Effector memory CD4-positive, alpha-beta T cell (primary cell): ENCODE data around the gene CARNS1.
"Not testable (repeated sequence)": the region's sequence is repeated elsewhere in the genome, so short reads cannot be mapped to it uniquely, and the experiment has no call there.

Source experiments
- DNase-seq, 3 donors: peaks; one replicate each; pipeline ENCODE4 v3.0.0-alpha.2; 2020
- H3K27ac ChIP-seq: 2 replicates; pipeline ENCODE4 v1.7.0; 2013; ENCODE audit warnings: mild to moderate bottlenecking, low read length, moderate library complexity; ENCODE audit not compliant: insufficient read depth, poor library complexity, severe bottlenecking
- H3K27me3 ChIP-seq: replicated peaks from 2 replicates; pipeline ENCODE4 v1.7.0; 2013; ENCODE audit warnings: mild to moderate bottlenecking, low read length; ENCODE audit not compliant: insufficient read depth, control insufficient read depth, poor library complexity, severe bottlenecking
- H3K36me3 ChIP-seq: 2 replicates; pipeline ENCODE4 v1.7.0; 2013; ENCODE audit warnings: mild to moderate bottlenecking, low read length, moderate library complexity; ENCODE audit not compliant: control insufficient read depth, insufficient read depth
- H3K4me1 ChIP-seq: 2 replicates; pipeline ENCODE4 v1.7.0; 2013; ENCODE audit warnings: low read length, mild to moderate bottlenecking; ENCODE audit not compliant: control insufficient read depth, insufficient read depth, poor library complexity, severe bottlenecking
- H3K4me3 ChIP-seq: 2 replicates; pipeline ENCODE4 v1.7.0; 2013; ENCODE audit warnings: low read length, low read depth, mild to moderate bottlenecking; ENCODE audit not compliant: insufficient read depth, poor library complexity, severe bottlenecking
- H3K9me3 ChIP-seq: 2 replicates; pipeline ENCODE4 v1.7.0; 2013; ENCODE audit warnings: mild to moderate bottlenecking, low read length, moderate library complexity; ENCODE audit not compliant: control insufficient read depth

Gene CARNS1

GRCh38 chr11:67397986-67398660 lies 17.4 kb upstream of the CARNS1 start:
- no peaks in the 10 kb centered on the region for H3K27me3 ChIP-seq
- H3K27ac ChIP-seq, result peak overlapping the region; percentile 69
- no peaks in the 10 kb centered on the region for H3K9me3 ChIP-seq
- H3K4me1 ChIP-seq, result peaks cover 58% of the 10 kb centered on the region
- H3K36me3 ChIP-seq, result peaks cover 37% of the 10 kb centered on the region
- no peak for DNase-seq
- no peak overlapping the region for H3K4me3 ChIP-seq

- Histone ChIP-seq H3K27me3 (no peaks in the 10 kb centered on the region), H3K27ac (no peak overlapping the region), H3K4me1 (peaks cover 63% of the 10 kb centered on the region), H3K36me3 (peaks cover 31% of the 10 kb centered on the region), H3K4me3 (no peak overlapping the region), H3K9me3 (no peaks in the 10 kb centered on the region)
- DNase-seq, result no peak
Observed at GRCh38 chr11:67398661-67399563, 16.6 kb upstream of the CARNS1 start.

- DNase-seq, result no peak
- Histone ChIP-seq H3K4me1 (peaks cover 73% of the 10 kb centered on the region), H3K27ac (peak overlapping the region; percentile 77), H3K4me3 (peak overlapping the region; percentile 82), H3K27me3 (no peaks in the 10 kb centered on the region), H3K9me3 (no peaks in the 10 kb centered on the region), H3K36me3 (peaks cover 31% of the 10 kb centered on the region)
Observed at GRCh38 chr11:67400251-67400941, 15.1 kb upstream of the CARNS1 start.

GRCh38 chr11:67400942-67401494 lies 14.5 kb upstream of the CARNS1 start:
- Histone ChIP-seq H3K4me1 (peaks cover 79% of the 10 kb centered on the region), H3K4me3 (peak overlapping the region; percentile 82), H3K9me3 (no peaks in the 10 kb centered on the region), H3K27me3 (no peaks in the 10 kb centered on the region), H3K36me3 (peaks cover 38% of the 10 kb centered on the region), H3K27ac (peak overlapping the region; percentile 77)
- no peak for DNase-seq

GRCh38 chr11:67401495-67402191 lies 13.8 kb upstream of the CARNS1 start, which contains the start of gene PPP1CA:
Gene PPP1CA (minus strand): TSS chr11:67401858. CDS start chr11:67401782, 76 bp downstream.
- peak; percentile 87 to 91 (median 87) for DNase-seq
- Histone ChIP-seq H3K36me3 (peaks cover 36% of the 10 kb centered on the region), H3K4me1 (peaks cover 80% of the 10 kb centered on the region)

GRCh38 chr11:67402192-67402839 lies 13.2 kb upstream of the CARNS1 start:
- not testable (repeated sequence) for DNase-seq, H3K9me3 ChIP-seq, H3K27me3 ChIP-seq
- Histone ChIP-seq H3K4me1 (peaks cover 80% of the 10 kb centered on the region), H3K27ac (peak overlapping the region; percentile 75), H3K4me3 (peak overlapping the region; percentile 54), H3K36me3 (peaks cover 39% of the 10 kb centered on the region)

More at GRCh38 chr11:67401495-67402191, 13.8 kb upstream of the CARNS1 start, which contains the start of gene PPP1CA:
- H3K27ac ChIP-seq, result peak within 1 kb of the TSS; percentile 77
- peak within 1 kb of the TSS; percentile 82 for H3K4me3 ChIP-seq
- H3K9me3 ChIP-seq, result no peaks in the 10 kb centered on the region
- no peaks in the 10 kb centered on the region for H3K27me3 ChIP-seq

GRCh38 chr11:67403085-67403484 lies 12.4 kb upstream of the CARNS1 start:
- H3K9me3 ChIP-seq, DNase-seq, H3K27me3 ChIP-seq: not testable (repeated sequence)
- Histone ChIP-seq H3K36me3 (peaks cover 33% of the 10 kb centered on the region), H3K4me3 (peak overlapping the region; percentile 82), H3K4me1 (peaks cover 80% of the 10 kb centered on the region), H3K27ac (peak overlapping the region; percentile 85)

GRCh38 chr11:67404515-67405195 lies 10.8 kb upstream of the CARNS1 start:
- DNase-seq, result no peak
- Histone ChIP-seq H3K27me3 (no peaks in the 10 kb centered on the region), H3K27ac (peak overlapping the region; percentile 85), H3K4me1 (peaks cover 85% of the 10 kb centered on the region), H3K36me3 (peaks cover 18% of the 10 kb centered on the region), H3K9me3 (no peaks in the 10 kb centered on the region), H3K4me3 (peak overlapping the region; percentile 82)
